ENCODE results near the gene TUFT1. TPM values are rescaled to one million over a fixed set of nuclear protein-coding genes. Genes with fewer than 3 reads are reported as not detected.

Gene TUFT1
- total and polyA plus RNA-seq, 2 donors (not counting 1 experiment from before 2014, with no cell fraction given), result 0.82 to 2.2 TPM

DNA sequence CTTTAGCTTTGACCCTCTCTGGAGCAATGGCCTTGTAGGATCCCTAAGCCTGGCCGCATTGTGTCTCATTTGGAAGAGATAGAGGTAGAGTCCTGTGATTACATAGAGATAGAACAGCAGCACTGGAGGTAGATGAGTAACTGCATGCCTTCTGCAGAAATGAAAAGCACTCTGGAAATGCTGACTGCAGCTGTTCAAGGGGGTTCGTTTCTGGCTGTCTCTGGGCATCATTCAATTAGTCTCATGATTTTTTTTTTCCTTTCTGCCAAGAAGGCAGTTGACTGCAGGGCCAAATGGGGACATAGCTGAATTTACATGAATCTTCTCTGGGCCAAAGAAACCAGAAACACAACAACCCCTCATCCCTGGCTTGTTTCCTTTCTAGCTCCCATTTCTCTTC is 43.7 kb downstream of the TUFT1 start:
- Mint-ChIP-seq H3K27me3 (no peaks in the 10 kb centered on the region), H3K4me3 (no peak overlapping the region), H3K4me1 (no peaks in the 10 kb centered on the region), H3K9me3 (ENCODE audit: insufficient read depth) (no peaks in the 10 kb centered on the region), H3K27ac (no peak overlapping the region)
- ATAC-seq (ENCODE audit: low read depth), result no peak
- no peak for TF ChIP-seq EZH2 (IDR thresholded peaks at IDR 0.05; ENCODE audit: borderline replicate concordance, insufficient read depth, low read depth, low read length, poor library complexity, severe bottlenecking)
- TF ChIP-seq, protein P1, sequence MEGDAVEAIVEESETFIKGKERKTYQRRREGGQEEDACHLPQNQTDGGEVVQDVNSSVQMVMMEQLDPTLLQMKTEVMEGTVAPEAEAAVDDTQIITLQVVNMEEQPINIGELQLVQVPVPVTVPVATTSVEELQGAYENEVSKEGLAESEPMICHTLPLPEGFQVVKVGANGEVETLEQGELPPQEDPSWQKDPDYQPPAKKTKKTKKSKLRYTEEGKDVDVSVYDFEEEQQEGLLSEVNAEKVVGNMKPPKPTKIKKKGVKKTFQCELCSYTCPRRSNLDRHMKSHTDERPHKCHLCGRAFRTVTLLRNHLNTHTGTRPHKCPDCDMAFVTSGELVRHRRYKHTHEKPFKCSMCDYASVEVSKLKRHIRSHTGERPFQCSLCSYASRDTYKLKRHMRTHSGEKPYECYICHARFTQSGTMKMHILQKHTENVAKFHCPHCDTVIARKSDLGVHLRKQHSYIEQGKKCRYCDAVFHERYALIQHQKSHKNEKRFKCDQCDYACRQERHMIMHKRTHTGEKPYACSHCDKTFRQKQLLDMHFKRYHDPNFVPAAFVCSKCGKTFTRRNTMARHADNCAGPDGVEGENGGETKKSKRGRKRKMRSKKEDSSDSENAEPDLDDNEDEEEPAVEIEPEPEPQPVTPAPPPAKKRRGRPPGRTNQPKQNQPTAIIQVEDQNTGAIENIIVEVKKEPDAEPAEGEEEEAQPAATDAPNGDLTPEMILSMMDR (IDR thresholded peaks at IDR 0.05), result no peak
- Histone ChIP-seq H4K20me1 (ENCODE audit: control insufficient read depth, insufficient read depth, low read length, poor library complexity, severe bottlenecking) (no peaks in the 10 kb centered on the region), H3K9ac (ENCODE audit: low read length) (no peak overlapping the region), H3K4me2 (replicated peaks; ENCODE audit: low read depth, low read length, poor library complexity, severe bottlenecking) (no peak overlapping the region), H3K9me3 (ENCODE audit: control extremely low read depth in 1 of 3, control insufficient read depth in 2 of 3, insufficient read depth in 1 of 3, low read length in 2 of 3) (no peaks in the 10 kb centered on the region), H2AFZ (ENCODE audit: insufficient read depth, low read depth, low read length, poor library complexity, severe bottlenecking) (no peak overlapping the region), H3K27ac (ENCODE audit: low read length in 2 of 2) (no peak overlapping the region), H3K79me2 (ENCODE audit: control insufficient read depth, insufficient read depth, low read length) (no peaks in the 10 kb centered on the region), H3K4me1 (ENCODE audit: control insufficient read depth in 2 of 2, insufficient read depth in 2 of 2, low read length in 2 of 2) (no peaks in the 10 kb centered on the region), H3K27me3 (replicated peaks in 1 of 4; ENCODE audit: control extremely low read depth in 1 of 4, control insufficient read depth in 3 of 4, insufficient read depth in 4 of 4, low read length in 3 of 4) (no peaks in the 10 kb centered on the region), H3K4me3 (ENCODE audit: control extremely low read depth in 1 of 5, extremely low read depth in 1 of 5, insufficient read depth in 1 of 5, low read depth in 2 of 5, low read length in 4 of 5) (no peak overlapping the region), H3K36me3 (replicated peaks in 1 of 2; ENCODE audit: control extremely low read depth in 1 of 2, control insufficient read depth in 1 of 2, extremely low read depth in 1 of 2, insufficient read depth in 2 of 2, low read length in 1 of 2) (no peaks in the 10 kb centered on the region)
- ChIA-PET POLR2A (no interaction called here), CTCF (no interaction called here)
- 83% methylated on average over 2 of the region's 2 CpGs for whole genome bisulfite sequencing (ENCODE audit: insufficient coverage)
- no peak for DNase-seq
- intact Hi-C loops (cut with micrococcal nuclease), result no loop called here

DNA sequence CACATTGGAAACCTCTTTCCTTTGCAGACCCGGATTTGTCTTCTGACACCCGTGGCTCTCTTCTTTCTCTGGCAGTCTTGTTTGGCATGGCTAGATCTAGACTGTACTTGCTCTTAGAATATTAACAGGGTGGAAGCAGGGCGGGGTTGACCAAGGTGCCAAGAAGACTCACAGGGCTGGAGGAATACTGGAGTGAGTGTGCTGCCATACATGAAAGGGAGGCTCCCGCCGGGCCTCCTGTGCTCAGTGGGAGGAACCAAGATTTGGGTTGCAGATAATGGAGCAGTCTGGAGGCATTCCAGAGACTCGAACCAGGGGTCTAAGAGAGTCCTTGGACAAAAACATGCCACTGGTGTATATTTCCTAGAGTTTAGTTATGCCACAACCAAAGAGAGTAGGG is 44.2 kb downstream of the TUFT1 start:
- no peak overlapping the region for H3K4me3 Mint-ChIP-seq
- Histone ChIP-seq H3K36me3 (replicated peaks in 1 of 2; ENCODE audit: control extremely low read depth in 1 of 2, control insufficient read depth in 1 of 2, extremely low read depth in 1 of 2, insufficient read depth in 2 of 2, low read length in 1 of 2) (no peaks in the 10 kb centered on the region), H3K27me3 (replicated peaks in 1 of 4; ENCODE audit: control extremely low read depth in 1 of 4, control insufficient read depth in 3 of 4, insufficient read depth in 4 of 4, low read length in 3 of 4) (no peaks in the 10 kb centered on the region), H3K27ac (ENCODE audit: low read length in 2 of 2) (no peak overlapping the region), H3K4me1 (ENCODE audit: control insufficient read depth in 2 of 2, insufficient read depth in 2 of 2, low read length in 2 of 2) (no peaks in the 10 kb centered on the region), H3K9me3 (ENCODE audit: control extremely low read depth in 1 of 3, control insufficient read depth in 2 of 3, insufficient read depth in 1 of 3, low read length in 2 of 3) (no peaks in the 10 kb centered on the region), H2AFZ (ENCODE audit: insufficient read depth, low read depth, low read length, poor library complexity, severe bottlenecking) (no peak overlapping the region), H3K4me3 (ENCODE audit: control extremely low read depth in 1 of 5, extremely low read depth in 1 of 5, insufficient read depth in 1 of 5, low read depth in 2 of 5, low read length in 4 of 5) (no peak overlapping the region), H4K20me1 (ENCODE audit: control insufficient read depth, insufficient read depth, low read length, poor library complexity, severe bottlenecking) (no peaks in the 10 kb centered on the region), H3K9ac (ENCODE audit: low read length) (no peak overlapping the region), H3K79me2 (ENCODE audit: control insufficient read depth, insufficient read depth, low read length) (no peaks in the 10 kb centered on the region), H3K4me2 (replicated peaks; ENCODE audit: low read depth, low read length, poor library complexity, severe bottlenecking) (no peak overlapping the region)
- POLR2A ChIA-PET, result no interaction called here
- no peak for DNase-seq
- TF ChIP-seq EZH2 (IDR thresholded peaks at IDR 0.05; ENCODE audit: borderline replicate concordance, insufficient read depth, low read depth, low read length, poor library complexity, severe bottlenecking), result no peak
- TF ChIP-seq, protein P1 (IDR thresholded peaks at IDR 0.05), result no peak
- intact Hi-C loops (cut with micrococcal nuclease), result no loop called here
- H3K27me3 Mint-ChIP-seq, result peaks cover 3% of the 10 kb centered on the region
- no peak overlapping the region for H3K27ac Mint-ChIP-seq
- no peak for ATAC-seq (ENCODE audit: low read depth)
- CTCF ChIA-PET, result no interaction called here
- 95% methylated on average over 6 of the region's 6 CpGs for WGBS (ENCODE audit: insufficient coverage)
- no peaks in the 10 kb centered on the region for H3K9me3 Mint-ChIP-seq (ENCODE audit: insufficient read depth)
- H3K4me1 Mint-ChIP-seq, result no peaks in the 10 kb centered on the region

Data from B cell (primary cell).